DMS 273 (cell line): ENCODE data around the gene NAT16.
"Not testable (repeated sequence)": the region's sequence is repeated elsewhere in the genome, so short reads cannot be mapped to it uniquely, and the experiment has no call there.

ENCODE experiments used
- DNase-seq: peaks from one replicate; lab custom pipeline; 2025; ENCODE audit not compliant: unreplicated experiment; lab: John Stamatoyannopoulos, UW

NAT16 gene

GRCh38 chr7:101202603-101202918 is 22.5 kb upstream of the NAT16 start:
- DNase-seq: no peak

GRCh38 chr7:101201695-101202602 is 21.9 kb upstream of the NAT16 start:
- DNase-seq: peak; percentile 39

- DNase-seq: no peak
Measured at GRCh38 chr7:101200862-101201599, 20.9 kb upstream of the NAT16 start, which contains the start of gene MOGAT3. Gene MOGAT3 (minus strand): TSS chr7:101201036. CDS start chr7:101200854, 182 bp downstream.

GRCh38 chr7:101200504-101200861 is 20.4 kb upstream of the NAT16 start:
- DNase-seq: no peak

GRCh38 chr7:101199522-101199921 is 19.4 kb upstream of the NAT16 start:
- DNase-seq: not testable (repeated sequence)

GRCh38 chr7:101198476-101198875 is 18.4 kb upstream of the NAT16 start:
- no peak for DNase-seq

GRCh38 chr7:101197991-101198390 is 17.9 kb upstream of the NAT16 start:
- no peak for DNase-seq

GRCh38 chr7:101195884-101196283 is 15.8 kb upstream of the NAT16 start:
- DNase-seq: no peak

GRCh38 chr7:101189109-101189508 is 9.0 kb upstream of the NAT16 start:
- no peak for DNase-seq

- no peak for DNase-seq
Measured at GRCh38 chr7:101186844-101187428, 6.8 kb upstream of the NAT16 start.

GRCh38 chr7:101186194-101186593 is 6.1 kb upstream of the NAT16 start:
- no peak for DNase-seq

- DNase-seq: no peak
Measured at GRCh38 chr7:101185258-101185839, 5.3 kb upstream of the NAT16 start.

- no peak for DNase-seq
Measured at GRCh38 chr7:101179713-101180112, 380 bp downstream of the NAT16 start.

GRCh38 chr7:101179117-101179516 is 976 bp downstream of the NAT16 start:
- peak; percentile 58 for DNase-seq

GRCh38 chr7:101177644-101178043 is 2.4 kb downstream of the NAT16 start:
- DNase-seq: peak; percentile 52

- no peak for DNase-seq
Measured at GRCh38 chr7:101175664-101176063, 4.4 kb downstream of the NAT16 start.

- no peak for DNase-seq
Measured at GRCh38 chr7:101174322-101174854, 5.7 kb downstream of the NAT16 start.

GRCh38 chr7:101173752-101174244 is 6.3 kb downstream of the NAT16 start:
- DNase-seq: peak; percentile 78

- peak; percentile 94 for DNase-seq
Measured at GRCh38 chr7:101172854-101173751, 7.0 kb downstream of the NAT16 start.
